Motor neuron (in vitro differentiated cells): ENCODE measurements around the gene BRSK2. TPM values are rescaled to one million over a fixed set of nuclear protein-coding genes. Genes with fewer than 3 reads are reported as not detected.

ENCODE experiments used
- ATAC-seq, 8 experiments: fragments of 200-7000 bp; cut with Tn5 transposase; replicated peaks in 6 of 8; 2 replicates each; pipeline ENCODE4 v1.8.0; 2021; ENCODE audit warnings: mild to moderate bottlenecking in 8 of 8, moderate library complexity in 8 of 8
- H3K27ac ChIP-seq, 2 donors: fragments of 250-450 bp; sonication (Bioruptor Pico); 2 replicates each; pipeline ENCODE4 v1.9.0; 2021; ENCODE audit warnings: antibody characterized with exemption in 2 of 2, mild to moderate bottlenecking in 2 of 2, moderate library complexity in 1 of 2
- H3K4me1 ChIP-seq, 2 donors: fragments of 250-450 bp; sonication (Bioruptor Pico); replicated peaks in 1 of 2; 2 replicates each; pipeline ENCODE4 v1.6.1; 2021; ENCODE audit warnings: antibody characterized with exemption in 2 of 2, mild to moderate bottlenecking in 2 of 2, moderate library complexity in 1 of 2
- H3K4me3 ChIP-seq, 5 donors: fragments of 250-450 bp; sonication (Bioruptor Pico); 2 replicates each; pipeline ENCODE4 v1.9.0; 2021; ENCODE audit warnings: antibody characterized with exemption in 5 of 5, mild to moderate bottlenecking in 5 of 5, moderate library complexity in 4 of 5
- whole genome bisulfite sequencing, 10 experiments: fragments of 450-650 bp; shearing (Covaris generic); methylation state at CpG; one replicate each; pipeline ENCODE4 v1.0.0; 2022; 5-methylcytosine and 5-hydroxymethylcytosine counted together
- in situ Hi-C, 9 experiments: fragments of 400-800 bp; cut with MboI; loops; one replicate each; pipeline ENCODE4 v1.15.0; 2021; ENCODE audit warnings: low sequenced_read_pairs in 9 of 9, low pct_unique_long_range_greater_than_20kb in 2 of 9; ENCODE audit not compliant: unreplicated experiment in 9 of 9
- total RNA-seq, 8 experiments: library from RNA; unstranded; fragments of 300-600 nt; gene quantifications; 2 replicates each; pipeline versions ENCODE4 v1.2.3 to v1.2.4, GENCODE V29; 2022

BRSK2 gene
- total RNA-seq, 8 experiments from 2014 or later = 0.77 to 54.6 (median 25.1) TPM

GRCh38 chr11:1359556-1359955 lies 30.2 kb upstream of the BRSK2 start:
- H3K4me1 ChIP-seq = peaks cover 0 to 3% of the 10 kb centered on the region in 2 donors
- no peak overlapping the region for H3K4me3 ChIP-seq
- no peak overlapping the region for H3K27ac ChIP-seq
- 32 to 100% (median 66%) methylated on average over 5 to 13 of the region's 16 CpGs; no CpG with 5 or more reads in 7 of the 10 experiments for WGBS, 10 experiments
- in situ Hi-C loops = no loop called here
- no peak for ATAC-seq

DNA sequence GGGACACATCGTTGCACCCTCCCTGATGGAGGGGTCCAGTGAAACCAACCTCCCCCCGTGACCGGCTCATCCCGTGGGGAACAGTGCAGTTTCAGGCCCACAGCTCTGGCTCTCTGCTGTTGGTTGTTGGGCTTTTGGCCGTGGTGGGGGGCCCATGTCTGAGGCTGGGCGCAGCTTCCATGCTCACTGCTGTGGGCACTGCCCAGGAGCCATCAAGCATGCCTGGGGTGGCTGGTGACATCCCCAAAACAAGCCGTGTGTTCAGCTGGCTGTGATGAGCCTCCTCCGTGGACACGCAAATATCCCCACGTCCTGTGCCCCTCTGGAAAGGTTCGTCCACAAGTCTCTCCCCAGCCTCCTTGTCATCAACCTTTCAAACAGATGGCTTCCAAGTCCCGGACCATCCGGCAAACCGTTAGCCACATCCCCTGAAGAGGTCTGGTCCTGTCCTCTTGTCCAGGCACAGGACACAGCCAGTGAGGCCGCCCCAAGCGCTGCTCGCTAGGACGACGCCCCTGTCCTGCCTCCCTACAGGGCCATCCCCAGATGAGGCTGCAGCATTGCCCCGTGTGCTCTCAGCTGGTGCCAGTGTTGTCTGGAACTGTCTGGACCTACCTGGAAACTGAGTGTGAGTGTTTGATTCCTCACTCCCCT lies 29.4 kb upstream of the BRSK2 start:
- in situ Hi-C loops = no loop called here
- Histone ChIP-seq H3K4me3 (no peak overlapping the region), H3K27ac (no peak overlapping the region), H3K4me1 (peaks cover 0 to 3% of the 10 kb centered on the region in 2 donors)
- no peak for ATAC-seq
- WGBS, 10 experiments = 60 to 90% (median 75%) methylated on average over 1 to 6 of the region's 20 CpGs; no CpG with 5 or more reads in 3 of the 10 experiments

DNA sequence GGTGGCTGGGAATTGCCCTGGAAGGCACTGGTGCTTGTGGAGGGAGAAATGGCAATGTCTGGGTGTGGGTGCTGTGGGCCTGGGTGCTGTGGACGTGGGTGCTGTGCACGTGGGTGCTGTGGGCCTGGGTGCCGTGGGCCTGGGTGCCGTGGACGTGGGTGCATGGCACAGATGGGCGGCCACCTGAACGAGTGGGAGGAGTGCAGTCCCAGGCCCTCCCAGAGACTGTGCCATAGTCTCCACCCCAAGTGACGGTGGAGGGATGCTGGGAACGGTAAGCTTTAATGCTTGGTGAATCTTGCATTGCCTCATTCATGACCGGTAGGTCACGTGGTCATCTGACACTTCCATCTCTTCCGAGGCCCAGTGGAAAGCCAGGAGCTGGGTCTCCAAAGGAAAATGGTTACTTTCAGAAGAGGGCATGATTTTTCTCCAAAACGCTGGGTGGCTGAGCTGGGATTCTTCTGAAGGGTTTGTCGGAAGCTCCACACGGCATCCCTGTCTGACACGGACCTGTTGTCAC lies 28.8 kb upstream of the BRSK2 start:
- ATAC-seq = no peak
- H3K27ac ChIP-seq = no peak overlapping the region
- no peak overlapping the region for H3K4me3 ChIP-seq
- in situ Hi-C loops = no loop called here
- WGBS, 10 experiments = 33 to 100% (median 86%) methylated on average over 1 to 9 of the region's 16 CpGs; no CpG with 5 or more reads in 3 of the 10 experiments
- peaks cover 0 to 3% of the 10 kb centered on the region in 2 donors for H3K4me1 ChIP-seq

- ATAC-seq = no peak
- H3K27ac ChIP-seq = no peak overlapping the region
- 0 to 100% (median 40%) methylated on average over 1 to 2 of the region's 7 CpGs; no CpG with 5 or more reads in 3 of the 10 experiments for WGBS, 10 experiments
- no peak overlapping the region for H3K4me3 ChIP-seq
- in situ Hi-C loops = no loop called here
- peaks cover 0 to 3% of the 10 kb centered on the region in 2 donors for H3K4me1 ChIP-seq
These were observed 27.9 kb upstream of the BRSK2 start for GRCh38 chr11:1361882-1362281.

- H3K4me1 ChIP-seq = no peaks in the 10 kb centered on the region
- no peak overlapping the region for H3K4me3 ChIP-seq
- ATAC-seq = no peak
- in situ Hi-C loops = no loop called here
- 40 to 100% (median 65%) methylated on average over 1 to 5 of the region's 8 CpGs; no CpG with 5 or more reads in 4 of the 10 experiments for WGBS, 10 experiments
- H3K27ac ChIP-seq = no peak overlapping the region
These were observed 22.0 kb upstream of the BRSK2 start for GRCh38 chr11:1367721-1368120.

DNA sequence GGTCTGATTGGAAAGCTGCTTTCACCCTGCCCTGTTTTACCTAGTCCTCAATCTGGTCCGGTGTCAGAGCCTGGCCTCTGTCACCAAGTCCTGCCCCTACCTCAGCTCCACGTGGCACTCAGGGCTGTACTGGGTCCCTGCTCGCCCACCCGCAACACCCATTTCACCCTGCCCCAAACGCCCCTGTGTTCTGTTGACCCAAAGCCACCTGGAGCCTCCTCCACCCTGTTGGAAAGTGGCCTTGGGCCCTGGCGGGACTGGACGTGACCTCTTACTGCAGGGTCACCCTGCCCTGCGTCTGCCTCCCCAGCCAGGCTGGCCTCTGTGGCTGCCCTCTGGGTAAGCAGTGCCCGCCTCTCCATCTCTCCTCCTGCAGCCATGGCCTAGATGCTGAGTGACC lies 21.5 kb upstream of the BRSK2 start:
- Histone ChIP-seq H3K4me1 (no peaks in the 10 kb centered on the region), H3K4me3 (no peak overlapping the region), H3K27ac (no peak overlapping the region)
- 70 to 100% (median 88%) methylated on average over 1 to 5 of the region's 9 CpGs; no CpG with 5 or more reads in 6 of the 10 experiments for WGBS, 10 experiments
- ATAC-seq = no peak
- in situ Hi-C loops = no loop called here

DNA sequence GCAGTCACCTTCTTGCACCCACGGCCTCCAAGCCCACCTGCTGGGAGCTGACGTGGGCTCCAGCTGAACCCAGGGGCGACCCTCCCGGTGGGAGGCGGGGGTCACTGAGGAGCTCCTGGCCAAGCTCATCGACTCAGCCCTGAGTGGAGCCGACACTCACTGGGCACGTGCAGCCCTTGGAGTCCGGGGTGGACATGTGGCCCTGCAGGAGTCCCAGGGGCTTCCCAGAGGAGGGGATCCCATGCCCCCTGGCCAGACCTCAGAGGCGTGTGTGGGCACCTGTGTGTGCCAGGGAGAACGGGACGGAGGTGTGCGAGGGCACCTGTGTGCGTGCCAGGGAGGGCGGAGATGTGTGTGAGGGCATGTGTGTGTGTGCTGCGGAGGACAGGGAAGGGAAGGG lies 20.8 kb upstream of the BRSK2 start:
- 88 to 100% (median 94%) methylated on average over 1 to 3 of the region's 16 CpGs; no CpG with 5 or more reads in 7 of the 10 experiments for WGBS, 10 experiments
- Histone ChIP-seq H3K27ac (no peak overlapping the region), H3K4me3 (no peak overlapping the region), H3K4me1 (no peaks in the 10 kb centered on the region)
- in situ Hi-C loops = no loop called here
- ATAC-seq = peak in 1 of 8 experiments; percentile 18

- 60 to 94% (median 81%) methylated on average over 1 to 4 of the region's 18 CpGs; no CpG with 5 or more reads in 6 of the 10 experiments for WGBS, 10 experiments
- Histone ChIP-seq H3K4me3 (no peak overlapping the region), H3K27ac (no peak overlapping the region), H3K4me1 (no peaks in the 10 kb centered on the region)
- in situ Hi-C loops = no loop called here
- no peak for ATAC-seq
These were observed 20.2 kb upstream of the BRSK2 start for GRCh38 chr11:1369371-1370005.

GRCh38 chr11:1370186-1371025 lies 19.3 kb upstream of the BRSK2 start:
- Histone ChIP-seq H3K4me1 (no peaks in the 10 kb centered on the region), H3K27ac (no peak overlapping the region), H3K4me3 (no peak overlapping the region)
- ATAC-seq = no peak
- in situ Hi-C loops = no loop called here
- WGBS, 10 experiments = 72 to 88% methylated on average over 4 to 6 of the region's 38 CpGs; no CpG with 5 or more reads in 8 of the 10 experiments

DNA sequence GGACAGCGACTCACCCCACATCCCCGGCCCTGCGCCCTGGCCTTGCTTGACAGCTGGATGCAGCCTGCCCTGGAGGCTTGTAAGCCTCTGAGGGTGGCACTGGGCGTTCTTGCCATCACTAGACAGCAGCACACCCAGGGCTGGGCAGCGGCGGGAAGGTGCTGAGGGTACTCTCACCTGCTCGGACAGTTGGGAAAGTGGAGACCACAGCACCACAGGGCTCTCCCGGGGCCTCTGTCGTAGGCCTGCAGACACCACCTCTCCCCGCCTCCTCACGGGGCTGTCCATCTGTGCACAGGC lies 18.8 kb upstream of the BRSK2 start:
- Histone ChIP-seq H3K4me1 (no peaks in the 10 kb centered on the region), H3K27ac (no peak overlapping the region), H3K4me3 (no peak overlapping the region)
- in situ Hi-C loops = no loop called here
- no peak for ATAC-seq
- no CpG with 5 or more reads among the region's 11 CpGs for WGBS, 10 experiments

DNA sequence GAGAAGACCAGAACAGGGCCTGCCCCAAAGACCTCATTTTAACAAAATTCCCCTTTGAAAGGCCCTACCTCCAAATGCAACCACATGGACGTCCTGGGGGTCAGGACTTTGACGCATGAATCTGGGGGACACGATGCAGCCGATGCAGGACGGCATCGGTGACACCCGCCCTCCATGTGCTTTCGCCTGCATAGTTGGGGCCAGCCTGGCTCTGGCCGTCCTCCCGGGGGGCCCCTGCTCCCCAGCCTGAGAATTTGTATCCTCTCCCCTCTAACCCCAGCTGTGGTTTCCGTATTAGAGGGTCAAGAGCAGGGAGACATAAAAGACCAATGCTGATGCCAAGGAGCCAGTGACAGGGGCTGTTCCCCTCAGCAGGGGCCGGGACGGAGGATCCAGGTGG lies 18.4 kb upstream of the BRSK2 start:
- H3K4me3 ChIP-seq = no peak overlapping the region
- in situ Hi-C loops = no loop called here
- no peak for ATAC-seq
- WGBS, 10 experiments = 49 to 100% methylated on average over 2 to 7 of the region's 13 CpGs; no CpG with 5 or more reads in 8 of the 10 experiments
- no peak overlapping the region for H3K27ac ChIP-seq
- H3K4me1 ChIP-seq = no peaks in the 10 kb centered on the region

GRCh38 chr11:1371836-1372465 lies 17.8 kb upstream of the BRSK2 start:
- H3K27ac ChIP-seq = no peak overlapping the region
- H3K4me3 ChIP-seq = no peak overlapping the region
- WGBS, 10 experiments = 54% methylated on average over 5 of the region's 26 CpGs; no CpG with 5 or more reads in 9 of the 10 experiments
- in situ Hi-C loops = no loop called here
- no peaks in the 10 kb centered on the region for H3K4me1 ChIP-seq
- no peak for ATAC-seq

DNA sequence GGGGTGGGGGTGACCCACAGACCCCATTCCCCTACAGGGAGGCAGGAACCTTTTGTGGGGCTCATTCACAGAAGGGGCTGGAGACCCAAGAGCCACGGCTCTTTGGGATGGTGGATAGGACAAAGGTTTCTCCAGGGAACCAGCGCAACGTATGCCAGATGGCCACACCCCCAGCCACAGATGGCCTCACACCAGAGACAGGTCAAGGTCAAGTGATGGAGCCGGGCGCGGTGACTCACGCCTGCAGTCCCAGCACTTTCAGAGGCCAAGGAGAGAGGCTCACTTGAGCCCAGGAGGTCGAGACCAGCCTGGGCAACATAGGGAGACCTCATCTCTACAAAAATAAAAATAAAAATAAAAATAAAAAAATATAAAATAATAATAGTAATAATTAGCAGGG lies 17.1 kb upstream of the BRSK2 start:
- Histone ChIP-seq H3K4me3 (no peak overlapping the region), H3K27ac (no peak overlapping the region), H3K4me1 (no peaks in the 10 kb centered on the region)
- in situ Hi-C loops = no loop called here
- 20 to 80% (median 63%) methylated on average over 1 to 6 of the region's 8 CpGs; no CpG with 5 or more reads in 5 of the 10 experiments for WGBS, 10 experiments
- ATAC-seq = no peak
